ENCODE data around the gene CYP19A1.

CYP19A1 gene

GRCh38 chr15:51359981-51360380 is 21.6 kb upstream of the CYP19A1 start:
- no peak for DNase-seq (ENCODE audit: low read depth)

DNA sequence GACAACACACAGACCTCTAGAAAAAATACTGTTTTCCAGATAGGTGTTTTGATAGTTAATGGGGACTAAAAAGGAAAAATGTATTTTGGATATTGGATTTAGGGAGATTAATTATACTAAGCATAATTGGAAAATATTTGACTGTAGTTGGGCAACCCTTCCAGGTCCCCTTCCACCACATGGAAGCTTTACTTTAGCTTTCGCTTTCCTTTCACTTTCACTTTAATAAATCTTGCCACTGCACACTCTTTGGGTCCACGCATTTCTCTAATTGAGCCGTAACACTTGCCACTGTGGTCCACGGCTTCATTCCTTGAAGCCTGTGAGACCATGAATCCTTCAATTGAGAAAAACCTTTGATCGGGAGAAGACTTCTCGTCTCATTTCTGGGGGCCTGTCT is 18.6 kb upstream of the CYP19A1 start:
- no peak for DNase-seq (ENCODE audit: low read depth)

- DNase-seq (ENCODE audit: low read depth): no peak
These were observed 17.8 kb upstream of the CYP19A1 start for GRCh38 chr15:51356147-51356546.

DNA sequence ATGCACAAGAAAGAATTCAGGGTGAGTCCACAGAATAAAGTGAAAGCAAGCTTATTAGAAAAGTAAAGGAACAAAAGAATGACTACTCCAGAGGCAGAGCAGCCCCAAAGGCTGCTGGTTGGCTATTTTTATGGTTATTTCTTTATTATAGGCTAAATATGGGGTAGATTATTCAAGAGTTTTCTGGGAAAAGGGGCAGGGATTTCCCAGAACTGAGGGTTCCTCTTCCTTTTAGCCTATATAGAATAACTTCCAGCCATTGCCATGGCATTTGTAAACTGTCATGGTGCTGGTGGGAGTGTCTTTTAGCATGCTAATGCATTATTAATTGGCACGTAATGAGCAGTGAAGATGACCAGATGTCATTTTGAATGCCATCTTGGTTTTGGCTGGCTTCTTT is 16.7 kb upstream of the CYP19A1 start:
- DNase-seq (ENCODE audit: low read depth): no peak

DNA sequence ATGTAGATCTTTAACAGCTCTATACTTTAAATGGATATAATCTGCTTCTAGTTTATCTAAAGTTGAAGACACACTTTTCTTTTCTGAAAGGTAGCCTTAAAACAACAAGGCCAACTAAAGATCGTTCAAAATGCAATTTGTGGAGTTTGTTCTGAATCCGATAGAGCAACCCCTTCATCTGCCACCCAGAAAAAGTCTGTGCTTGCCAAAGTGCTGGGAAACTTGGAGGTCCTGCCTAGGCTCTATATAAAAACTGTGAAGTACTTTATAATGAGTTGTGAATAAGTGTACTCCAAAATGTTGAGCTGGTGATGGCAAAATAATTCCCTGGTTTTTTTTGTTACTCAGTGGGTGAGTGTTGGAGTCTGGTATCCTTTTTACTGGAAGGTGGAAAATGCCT is 15.6 kb upstream of the CYP19A1 start:
- DNase-seq (ENCODE audit: low read depth): no peak

GRCh38 chr15:51350723-51351122 is 12.3 kb upstream of the CYP19A1 start:
- no peak for DNase-seq (ENCODE audit: low read depth)

GRCh38 chr15:51349156-51349844 is 10.9 kb upstream of the CYP19A1 start:
- no peak for DNase-seq (ENCODE audit: low read depth)

- no peak for DNase-seq (ENCODE audit: low read depth)
These were observed 10.3 kb upstream of the CYP19A1 start for GRCh38 chr15:51348688-51349087.

DNA sequence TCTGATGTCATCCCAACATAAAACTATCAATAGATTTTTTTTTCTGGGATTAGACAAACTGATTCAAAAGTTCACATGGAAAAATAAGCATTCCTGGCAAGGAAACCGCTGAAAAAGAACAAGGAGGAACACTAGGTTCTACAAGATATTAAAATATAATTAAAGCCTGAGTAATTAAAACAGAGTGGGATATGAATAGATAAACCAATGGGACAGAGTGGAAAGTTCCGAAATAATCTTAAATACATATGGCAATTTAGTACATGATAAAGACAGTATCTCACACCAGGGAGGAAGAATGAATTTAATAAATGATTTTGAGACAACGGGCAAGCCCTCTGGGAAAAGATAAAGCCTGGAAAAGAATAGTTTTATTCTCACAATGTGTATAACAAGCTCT is 7.7 kb upstream of the CYP19A1 start:
- no peak for DNase-seq (ENCODE audit: low read depth)

DNA sequence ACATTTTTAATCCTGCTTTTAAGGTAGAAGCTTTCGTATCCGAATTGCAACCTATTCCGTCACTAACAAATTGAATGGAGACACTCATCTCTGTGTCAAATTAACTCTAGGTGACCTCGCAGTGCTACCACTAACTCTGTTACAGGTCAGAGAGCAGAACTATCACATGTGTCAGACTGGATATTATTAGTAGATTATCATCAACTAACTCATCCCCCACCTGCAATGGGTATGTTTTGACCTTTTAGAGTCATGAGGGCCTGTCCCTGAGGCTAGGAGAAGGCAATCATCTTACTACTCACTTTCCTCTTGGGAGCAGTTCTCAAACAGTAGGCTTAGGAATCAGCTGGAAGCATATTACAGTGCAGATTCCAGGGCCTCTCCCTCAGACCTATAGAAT is 5.1 kb upstream of the CYP19A1 start:
- DNase-seq (ENCODE audit: low read depth): no peak

GRCh38 chr15:51342227-51342999 is 4.0 kb upstream of the CYP19A1 start:
- DNase-seq (ENCODE audit: low read depth): no peak

DNA sequence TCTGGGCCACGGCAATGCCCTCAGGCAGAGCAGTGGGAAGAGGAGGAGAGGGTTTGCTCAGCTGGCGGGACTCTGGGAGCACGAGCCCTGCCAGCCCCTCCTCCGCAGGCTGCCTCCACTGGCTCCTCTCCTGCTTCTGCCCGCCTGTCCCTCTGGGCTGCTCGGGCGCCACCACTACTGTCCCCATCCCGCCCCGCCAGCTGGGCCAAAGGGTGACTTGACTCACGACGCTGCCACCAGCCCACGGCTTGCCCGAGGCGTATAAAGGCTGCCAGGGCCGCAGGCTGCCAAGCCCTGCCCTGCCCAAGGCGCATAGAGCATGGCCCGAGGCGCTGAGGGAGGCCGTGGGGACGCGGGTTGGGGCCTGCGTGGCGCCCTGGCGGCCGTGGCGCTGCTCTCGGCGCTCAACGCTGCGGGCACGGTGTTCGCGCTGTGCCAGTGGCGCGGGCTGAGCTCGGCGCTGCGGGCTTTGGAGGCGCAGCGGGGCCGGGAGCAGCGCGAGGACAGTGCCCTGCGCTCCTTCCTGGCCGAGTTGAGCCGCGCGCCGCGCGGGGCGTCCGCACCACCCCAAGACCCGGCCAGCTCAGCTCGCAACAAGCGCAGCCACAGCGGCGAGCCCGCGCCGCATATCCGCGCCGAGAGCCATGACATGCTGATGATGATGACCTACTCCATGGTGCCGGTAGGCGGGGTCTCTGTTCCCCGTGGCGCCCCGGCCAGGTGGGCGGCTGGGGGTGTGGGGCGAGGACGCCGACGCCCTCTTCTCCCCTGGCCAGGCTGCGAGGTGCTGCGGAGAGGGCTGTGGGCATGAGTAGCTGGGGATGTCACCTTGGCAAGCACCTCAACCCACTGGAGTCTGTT is 3.2 kb upstream of the CYP19A1 start, which contains the start of gene GLDN:
GLDN (plus strand) TSS at position 290 of the 861 bp plus-strand sequence; CDS start at position 320, 30 bp downstream.
- no peak for DNase-seq (ENCODE audit: low read depth)

DNA sequence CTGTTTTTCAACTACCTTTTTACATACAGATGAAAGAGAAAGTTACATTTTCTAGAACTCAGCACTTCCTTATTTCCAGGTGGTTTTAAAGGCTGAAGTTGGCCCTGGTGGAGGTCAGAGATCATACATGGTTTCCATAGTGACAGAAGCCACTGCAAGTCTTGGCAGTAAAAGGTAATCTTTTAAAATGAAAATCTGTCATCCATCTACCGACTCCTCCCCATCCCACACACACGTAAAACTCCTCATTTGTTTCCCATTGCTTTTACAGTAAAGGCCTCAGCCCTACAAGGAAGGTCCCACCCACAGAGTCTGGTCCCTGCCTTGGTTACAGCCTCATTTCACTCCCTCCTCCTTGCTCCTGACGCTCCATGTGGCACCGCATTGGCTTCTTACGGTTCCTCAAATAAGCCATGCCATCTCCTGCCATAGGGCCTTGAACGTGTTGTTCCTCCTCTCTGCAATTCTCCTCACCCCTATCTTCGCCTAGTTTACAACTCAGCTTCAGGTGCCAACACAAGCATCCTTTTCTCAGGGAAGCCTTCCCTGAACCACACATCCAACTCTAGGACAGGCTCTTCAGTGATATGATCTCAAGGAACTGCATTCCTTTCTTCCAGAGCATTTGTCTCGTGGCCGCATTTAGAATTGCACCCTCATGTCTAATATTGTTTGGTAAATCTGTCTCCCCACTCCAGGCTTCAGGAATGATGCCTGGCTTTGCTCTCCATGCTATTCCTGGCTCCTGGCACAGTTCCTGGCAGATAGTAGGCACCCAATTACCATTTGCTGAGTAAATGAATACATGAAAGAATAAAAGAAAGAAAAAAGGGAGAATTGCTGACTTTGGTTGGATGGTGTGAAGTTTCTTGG is 2.6 kb downstream of the CYP19A1 start:
- DNase-seq (ENCODE audit: low read depth): no peak

- DNase-seq (ENCODE audit: low read depth): no peak
These were observed 3.3 kb downstream of the CYP19A1 start for GRCh38 chr15:51335087-51335486.

DNA sequence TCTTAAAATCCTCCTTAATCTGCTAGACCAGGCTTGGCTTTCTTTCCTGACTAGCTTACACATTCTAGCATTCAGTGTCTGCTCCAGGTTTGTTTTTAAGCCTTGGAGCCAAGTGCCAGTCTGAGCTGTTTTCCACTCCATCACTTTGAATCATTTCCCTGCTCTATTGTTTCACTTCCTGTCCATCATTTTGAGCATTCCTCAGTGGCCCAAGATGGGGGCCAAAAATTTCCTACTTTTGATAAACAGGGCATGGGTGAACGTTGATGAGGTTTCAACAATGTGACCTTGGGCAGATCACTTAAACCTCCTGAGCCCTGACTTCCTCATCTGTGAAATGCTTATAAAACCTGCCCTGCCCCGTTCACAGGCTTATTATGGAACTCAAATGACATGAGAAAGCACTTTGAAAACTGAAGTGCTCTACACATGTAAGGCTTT is 4.4 kb downstream of the CYP19A1 start:
- no peak for DNase-seq (ENCODE audit: low read depth)

DNA sequence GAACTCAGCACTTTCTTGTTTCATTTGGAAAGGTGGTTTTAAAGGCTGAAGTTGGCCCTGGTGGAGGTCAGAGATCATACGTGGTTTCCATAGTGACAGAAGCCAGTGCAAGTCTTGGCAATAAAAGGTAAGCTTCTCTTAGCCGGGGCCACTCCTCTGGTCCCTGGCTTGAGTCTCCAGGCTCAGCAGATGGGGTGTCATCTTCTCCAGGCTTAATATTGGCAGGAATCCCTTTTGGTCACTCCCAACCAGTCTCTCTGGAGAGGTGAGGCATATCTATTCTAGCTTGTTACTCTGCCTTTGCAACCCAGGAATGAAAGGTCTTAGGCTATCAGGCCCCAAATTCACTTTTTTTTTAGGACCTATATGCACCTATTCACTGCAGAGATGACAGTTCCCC is 4.8 kb downstream of the CYP19A1 start:
- no peak for DNase-seq (ENCODE audit: low read depth)

GRCh38 chr15:51332206-51333147 is 5.9 kb downstream of the CYP19A1 start:
- DNase-seq (ENCODE audit: low read depth): no peak

- DNase-seq (ENCODE audit: low read depth): no peak
These were observed 7.3 kb downstream of the CYP19A1 start for GRCh38 chr15:51331141-51331540.

DNA sequence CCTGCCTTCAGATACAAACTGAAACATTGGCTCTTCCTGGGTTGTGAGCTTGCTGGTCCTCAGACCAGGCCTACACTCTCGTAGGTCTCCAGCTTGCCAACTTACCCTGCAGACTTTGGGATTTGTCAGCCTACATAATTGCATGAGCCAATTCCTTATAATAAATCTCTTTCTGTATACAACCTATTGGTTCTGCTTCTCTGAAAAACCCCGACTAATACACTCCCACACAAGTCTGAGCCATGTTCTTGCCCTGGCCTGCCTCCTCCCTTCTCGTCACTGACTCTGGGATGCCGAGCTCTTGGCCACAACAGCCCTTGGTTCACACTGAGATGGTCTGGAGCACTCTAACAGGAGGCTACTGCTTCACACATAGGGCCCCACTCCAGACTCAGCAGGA is 9.5 kb downstream of the CYP19A1 start:
- no peak for DNase-seq (ENCODE audit: low read depth)

GRCh38 chr15:51327081-51327480 is 11.3 kb downstream of the CYP19A1 start:
- DNase-seq (ENCODE audit: low read depth): no peak
